ENCODE results near the gene NUDT5. TPM values are rescaled to one million over a fixed set of nuclear protein-coding genes. Genes with fewer than 3 reads are reported as not detected.
"Not testable (repeated sequence)": the region's sequence is repeated elsewhere in the genome, so short reads cannot be mapped to it uniquely, and the experiment has no call there.

The NUDT5 gene
- total RNA-seq, 2 donors from 2014 or later = 41.4 to 89.0 TPM

DNA sequence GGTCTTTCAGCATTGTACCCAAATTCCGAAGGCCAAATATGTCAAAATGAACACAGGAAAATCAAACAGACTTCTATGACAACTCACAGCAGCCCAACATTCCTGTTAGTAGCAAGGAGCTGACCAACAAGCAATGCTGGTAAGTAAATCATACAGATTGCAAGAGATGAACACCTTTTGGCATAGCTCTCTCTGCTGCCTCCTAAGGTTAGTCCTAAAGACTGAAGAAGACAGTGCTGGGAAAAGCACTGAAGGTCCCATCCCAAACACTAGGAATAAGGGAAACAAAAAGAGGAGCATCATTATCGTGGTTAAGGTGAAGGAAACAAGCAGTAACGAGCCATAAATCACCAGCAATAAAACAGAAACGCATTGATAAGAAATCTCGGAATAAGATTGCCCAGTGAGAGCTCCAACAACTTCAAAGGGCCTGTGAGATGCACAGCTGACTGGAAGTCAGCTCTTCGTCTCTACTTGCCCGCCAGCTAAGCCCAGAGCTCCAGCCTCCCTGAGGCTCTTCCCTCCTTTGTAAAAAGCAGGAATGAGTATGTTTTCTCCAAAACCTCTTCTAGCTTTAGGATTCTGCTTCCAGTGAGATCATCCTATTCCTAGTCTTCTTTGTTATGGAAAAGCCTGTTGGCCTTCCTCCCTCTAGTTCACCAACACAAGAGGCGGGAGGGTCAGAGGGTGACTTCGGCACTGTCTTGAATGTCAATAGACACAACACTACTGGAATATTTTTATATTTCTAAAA is 15.3 kb downstream of the NUDT5 start:
- H3K36me3 ChIP-seq = no peaks in the 10 kb centered on the region
- H3K27me3 ChIP-seq = no peaks in the 10 kb centered on the region
- H3K4me3 ChIP-seq = no peak overlapping the region
- H3K4me1 ChIP-seq = peaks cover 6% of the 10 kb centered on the region
- no peak for DNase-seq
- H3K9ac ChIP-seq (ENCODE audit: low read depth in 2 of 2, low read length in 2 of 2) = no peak overlapping the region
- H3K9me3 ChIP-seq = no peaks in the 10 kb centered on the region
- no peak overlapping the region for H3K27ac ChIP-seq
- TF ChIP-seq, protein P1, sequence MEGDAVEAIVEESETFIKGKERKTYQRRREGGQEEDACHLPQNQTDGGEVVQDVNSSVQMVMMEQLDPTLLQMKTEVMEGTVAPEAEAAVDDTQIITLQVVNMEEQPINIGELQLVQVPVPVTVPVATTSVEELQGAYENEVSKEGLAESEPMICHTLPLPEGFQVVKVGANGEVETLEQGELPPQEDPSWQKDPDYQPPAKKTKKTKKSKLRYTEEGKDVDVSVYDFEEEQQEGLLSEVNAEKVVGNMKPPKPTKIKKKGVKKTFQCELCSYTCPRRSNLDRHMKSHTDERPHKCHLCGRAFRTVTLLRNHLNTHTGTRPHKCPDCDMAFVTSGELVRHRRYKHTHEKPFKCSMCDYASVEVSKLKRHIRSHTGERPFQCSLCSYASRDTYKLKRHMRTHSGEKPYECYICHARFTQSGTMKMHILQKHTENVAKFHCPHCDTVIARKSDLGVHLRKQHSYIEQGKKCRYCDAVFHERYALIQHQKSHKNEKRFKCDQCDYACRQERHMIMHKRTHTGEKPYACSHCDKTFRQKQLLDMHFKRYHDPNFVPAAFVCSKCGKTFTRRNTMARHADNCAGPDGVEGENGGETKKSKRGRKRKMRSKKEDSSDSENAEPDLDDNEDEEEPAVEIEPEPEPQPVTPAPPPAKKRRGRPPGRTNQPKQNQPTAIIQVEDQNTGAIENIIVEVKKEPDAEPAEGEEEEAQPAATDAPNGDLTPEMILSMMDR (IDR thresholded peaks at IDR 0.05) = no peak
- intact Hi-C loops (cut with DNase I) = no loop called here

DNA sequence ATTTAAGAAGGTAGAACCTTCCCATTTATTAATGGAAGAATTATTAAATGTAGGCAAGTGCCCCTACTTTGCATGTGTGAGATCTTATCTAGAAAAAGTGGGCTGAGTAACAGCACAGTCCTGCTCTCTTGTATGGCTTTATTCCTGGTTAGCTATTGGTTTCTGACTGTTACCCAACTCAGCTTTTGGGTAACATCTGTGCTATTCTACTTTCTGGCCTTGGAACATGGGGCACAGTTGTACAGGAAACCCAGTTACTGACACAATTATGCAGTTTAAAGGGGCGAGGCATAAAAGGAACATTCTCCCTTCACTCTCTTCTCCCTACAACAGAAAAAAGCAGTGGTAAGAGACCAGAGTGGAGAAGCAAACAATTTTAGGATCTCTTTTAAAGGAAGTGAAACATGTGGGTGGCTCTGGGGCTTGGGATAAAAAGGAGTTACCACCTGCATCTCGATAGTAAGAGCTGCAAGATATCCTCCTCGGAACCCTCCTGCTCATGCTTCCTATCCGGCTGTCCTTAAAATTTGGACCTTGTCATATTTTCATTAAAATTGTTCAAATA is 16.0 kb downstream of the NUDT5 start:
- TF ChIP-seq, protein P1 (IDR thresholded peaks at IDR 0.05) = no peak
- intact Hi-C loops (cut with DNase I) = no loop called here
- Histone ChIP-seq H3K27ac (no peak overlapping the region), H3K9me3 (no peaks in the 10 kb centered on the region), H3K27me3 (no peaks in the 10 kb centered on the region), H3K9ac (ENCODE audit: low read depth in 2 of 2, low read length in 2 of 2) (no peak overlapping the region), H3K4me3 (no peak overlapping the region), H3K4me1 (peaks cover 6% of the 10 kb centered on the region), H3K36me3 (no peaks in the 10 kb centered on the region)
- no peak for DNase-seq

- Histone ChIP-seq H3K4me1 (peaks cover 6% of the 10 kb centered on the region), H3K27ac (no peak overlapping the region), H3K27me3 (no peaks in the 10 kb centered on the region), H3K36me3 (peaks cover 5% of the 10 kb centered on the region), H3K9ac (ENCODE audit: low read depth in 2 of 2, low read length in 2 of 2) (no peak overlapping the region), H3K4me3 (no peak overlapping the region), H3K9me3 (no peaks in the 10 kb centered on the region)
- DNase-seq = no peak
- TF ChIP-seq, protein P1 (IDR thresholded peaks at IDR 0.05) = no peak
- intact Hi-C loops (cut with DNase I) = no loop called here
These were observed 18.0 kb downstream of the NUDT5 start for GRCh38 chr10:12177642-12178041.

DNA sequence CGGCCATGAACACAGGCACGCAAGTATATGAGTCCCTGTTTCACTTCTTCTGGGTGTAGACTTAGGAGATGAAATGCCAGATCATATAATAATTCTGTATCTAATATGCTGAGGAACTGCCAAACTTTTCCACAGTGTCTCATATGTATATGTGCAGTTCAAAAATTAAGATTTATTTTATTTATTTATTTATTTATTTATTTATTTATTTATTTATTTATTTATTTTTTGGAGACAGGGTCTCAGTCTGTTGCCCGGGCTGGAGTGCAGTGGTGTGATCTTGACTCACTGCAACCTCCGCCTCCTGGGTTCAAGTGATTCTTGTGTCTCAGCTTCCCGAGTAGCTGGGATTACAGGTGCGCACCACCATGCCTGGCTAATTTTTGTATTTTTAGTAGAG is 24.2 kb downstream of the NUDT5 start:
- not testable (repeated sequence) for H3K27me3 ChIP-seq

DNA sequence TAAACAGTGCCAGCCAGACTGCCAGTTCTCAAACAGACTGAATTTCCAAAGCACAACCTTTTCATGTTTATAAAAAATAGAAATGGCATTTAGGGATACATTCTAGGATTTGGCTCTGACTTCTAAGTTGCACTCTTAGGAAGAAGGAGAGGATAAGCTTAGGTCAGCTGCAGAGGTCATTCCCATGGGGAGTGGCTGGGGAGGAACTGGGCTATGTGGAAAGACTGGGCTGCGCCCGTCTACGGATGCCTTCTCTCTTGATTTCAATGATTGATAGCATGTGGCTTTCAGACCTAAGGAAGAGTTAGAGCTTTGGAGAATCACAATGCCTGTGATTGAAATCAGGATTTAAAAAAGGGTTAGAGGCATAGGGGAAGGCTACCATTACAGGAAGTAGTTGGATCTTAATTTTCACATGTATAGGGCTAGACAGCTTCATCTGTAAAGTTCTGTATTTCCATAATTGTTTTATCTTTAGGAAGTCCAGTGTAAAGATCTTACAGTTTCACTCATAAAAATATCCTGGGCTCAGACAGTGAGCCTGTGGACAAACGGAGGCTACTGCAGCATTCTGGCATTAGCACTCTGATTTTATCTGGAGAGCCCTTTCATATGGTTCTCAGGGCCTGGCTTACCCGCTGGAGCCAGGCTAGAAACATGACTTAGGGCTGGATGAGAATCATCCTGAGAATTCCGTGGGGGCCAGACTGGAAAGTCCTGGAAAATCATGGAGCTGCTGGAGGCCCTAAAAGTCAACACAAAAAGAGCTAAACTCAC is 29.5 kb downstream of the NUDT5 start:
- DNase-seq = no peak
- intact Hi-C loops (cut with DNase I) = no loop called here
- Histone ChIP-seq H3K27ac (no peak overlapping the region), H3K9ac (ENCODE audit: low read depth in 2 of 2, low read length in 2 of 2) (no peak overlapping the region), H3K27me3 (no peaks in the 10 kb centered on the region), H3K9me3 (no peaks in the 10 kb centered on the region), H3K4me1 (no peaks in the 10 kb centered on the region), H3K36me3 (no peaks in the 10 kb centered on the region), H3K4me3 (no peak overlapping the region)
- TF ChIP-seq, protein P1 (IDR thresholded peaks at IDR 0.05) = no peak

More for the DNA sequence above, 24.2 kb downstream of the NUDT5 start:
- H3K27ac ChIP-seq; H3K9me3 ChIP-seq; intact Hi-C loops (cut with DNase I); H3K36me3 ChIP-seq; H3K9ac ChIP-seq (ENCODE audit: low read depth in 2 of 2, low read length in 2 of 2); H3K4me3 ChIP-seq; H3K4me1 ChIP-seq; DNase-seq: not testable (repeated sequence)

All from colonic mucosa (tissue), 4 donors.